Bone marrow (tissue), 2 donors: ENCODE results near the gene KDM4B.

ENCODE experiments used
- DNase-seq, 2 donors: peaks; one replicate each; lab custom pipeline; 2025; lab: John Stamatoyannopoulos, UW

Gene KDM4B

GRCh38 chr19:5050067-5050656 lies 81.2 kb downstream of the KDM4B start:
- DNase-seq: no peak

DNA sequence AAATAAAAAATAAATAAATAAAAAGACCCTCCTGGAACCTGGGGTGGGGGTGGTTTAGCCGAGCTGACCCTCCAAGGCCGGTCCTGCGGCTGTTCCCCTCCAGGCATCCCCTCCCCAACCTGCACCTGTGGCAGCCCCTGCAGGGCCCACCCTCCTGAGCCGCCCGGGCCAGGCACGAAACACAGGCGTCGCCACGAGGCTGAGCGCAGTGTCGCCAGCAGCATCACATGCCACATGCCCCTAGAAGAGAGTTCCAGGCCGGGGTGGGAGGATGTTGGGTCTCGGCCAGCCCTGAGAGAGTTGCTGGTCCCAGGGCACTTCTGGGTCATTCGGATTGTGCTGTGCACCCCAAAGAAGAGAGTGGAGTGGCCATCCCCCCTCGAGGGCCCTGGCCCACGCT lies 82.0 kb downstream of the KDM4B start:
- DNase-seq: no peak

DNA sequence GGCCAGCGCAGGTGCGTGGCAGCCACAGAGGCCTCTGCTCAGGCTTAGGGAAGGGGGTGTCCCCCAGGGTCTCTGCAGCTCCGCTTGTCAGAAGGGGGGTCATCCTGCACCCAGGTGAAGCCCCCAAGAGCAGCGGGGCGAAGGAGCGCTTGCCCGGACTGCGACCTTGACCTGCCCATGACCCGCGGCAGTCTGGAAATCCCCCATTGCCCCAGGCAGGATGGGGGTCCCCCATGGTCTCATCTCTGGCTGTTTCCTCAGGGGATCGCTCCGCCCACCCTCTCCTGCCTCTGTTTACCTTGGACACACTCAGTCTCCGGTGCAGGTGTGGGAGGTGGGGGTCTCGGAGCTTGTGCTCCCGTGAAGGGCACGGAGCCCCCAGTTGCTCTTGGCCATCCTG lies 82.7 kb downstream of the KDM4B start:
- DNase-seq: no peak

GRCh38 chr19:5052515-5052914 lies 83.6 kb downstream of the KDM4B start:
- no peak for DNase-seq

GRCh38 chr19:5052945-5053485 lies 84.1 kb downstream of the KDM4B start:
- DNase-seq: no peak

DNA sequence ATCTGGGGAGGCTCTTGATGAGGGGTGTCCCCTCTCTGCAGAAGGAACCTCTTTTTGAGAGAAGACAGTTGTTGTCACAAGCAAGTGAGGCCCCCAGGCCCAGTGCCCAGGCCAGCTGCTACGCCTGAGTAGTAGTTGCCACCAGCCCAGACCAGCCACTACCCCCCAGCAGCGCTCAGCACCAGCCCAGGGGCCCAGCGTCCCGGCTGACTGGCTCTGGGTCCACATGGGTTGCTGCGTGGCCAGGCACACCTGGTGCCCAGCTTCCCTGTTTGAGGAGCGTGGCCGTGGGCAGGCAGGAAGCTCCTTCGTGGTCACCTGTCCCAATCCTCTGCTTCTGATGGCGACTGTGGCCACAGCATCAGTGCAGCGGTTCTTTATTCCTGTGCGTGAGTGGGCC lies 84.7 kb downstream of the KDM4B start:
- DNase-seq: no peak

DNA sequence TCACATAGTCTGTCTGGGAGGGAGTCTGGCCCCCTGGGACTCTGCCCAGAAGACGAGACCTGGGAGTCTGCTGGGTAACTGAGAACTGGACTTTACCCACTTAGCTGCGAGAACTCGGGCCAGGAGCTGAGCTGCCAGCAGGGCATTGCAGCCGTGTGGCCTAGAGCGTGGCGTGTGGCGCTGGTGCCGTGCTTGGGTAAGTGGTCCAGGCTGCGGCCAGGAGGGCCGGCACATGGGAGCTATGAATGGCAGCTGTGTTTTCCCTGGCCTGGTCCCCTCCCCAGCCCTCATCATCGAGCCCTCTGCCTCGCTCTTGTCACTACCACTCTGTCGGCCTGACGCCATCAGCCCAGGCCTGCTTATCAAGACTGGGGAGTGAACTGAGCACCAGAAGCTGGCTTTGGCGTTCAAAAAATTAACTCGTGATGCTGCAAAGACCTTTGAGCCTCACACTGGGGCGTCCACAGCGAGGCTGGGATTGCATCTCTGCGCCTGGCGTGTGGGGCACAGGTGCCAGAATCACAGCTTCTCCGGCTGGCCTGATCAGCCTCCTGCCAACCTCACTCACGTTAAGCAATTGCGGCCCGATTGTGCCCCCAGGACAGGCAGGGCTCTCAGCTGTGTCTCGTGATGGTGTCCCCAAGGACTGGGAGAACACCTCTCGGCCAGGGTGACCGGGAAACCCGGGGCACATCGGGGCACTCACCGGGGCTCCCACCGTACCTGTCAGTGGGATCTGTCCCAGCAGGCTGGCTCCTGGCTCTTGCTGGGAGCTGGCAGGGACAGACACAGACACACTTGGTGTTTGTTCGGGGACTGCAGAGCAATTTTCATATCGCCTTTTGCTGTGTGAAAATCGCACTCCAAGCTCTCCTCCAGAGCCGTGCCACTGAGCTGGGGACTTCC lies 85.9 kb downstream of the KDM4B start:
- no peak for DNase-seq

GRCh38 chr19:5055457-5055776 lies 86.5 kb downstream of the KDM4B start:
- DNase-seq: no peak

DNA sequence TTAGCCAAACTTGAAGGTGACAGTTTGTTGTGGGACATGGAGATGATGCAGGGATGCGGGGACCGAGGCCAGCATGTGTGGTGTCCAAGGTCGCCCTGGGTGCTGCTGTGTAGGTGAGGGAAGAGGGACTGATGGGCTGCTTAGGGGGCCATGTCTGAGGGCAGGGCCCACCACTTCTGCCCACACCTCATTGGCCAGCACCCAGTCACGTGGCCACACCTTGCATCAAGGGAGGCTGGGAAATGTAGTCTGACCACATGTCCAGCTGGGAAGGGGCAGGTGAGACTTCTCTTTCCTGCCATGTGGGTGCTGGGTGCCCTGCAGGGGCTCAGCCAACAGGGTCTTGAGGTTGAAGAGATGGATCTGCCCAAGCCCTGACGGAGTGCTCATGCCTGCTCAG lies 88.9 kb downstream of the KDM4B start:
- no peak for DNase-seq

GRCh38 chr19:5058521-5059212 lies 89.8 kb downstream of the KDM4B start:
- DNase-seq: no peak

GRCh38 chr19:5059213-5059574 lies 90.3 kb downstream of the KDM4B start:
- DNase-seq: no peak

DNA sequence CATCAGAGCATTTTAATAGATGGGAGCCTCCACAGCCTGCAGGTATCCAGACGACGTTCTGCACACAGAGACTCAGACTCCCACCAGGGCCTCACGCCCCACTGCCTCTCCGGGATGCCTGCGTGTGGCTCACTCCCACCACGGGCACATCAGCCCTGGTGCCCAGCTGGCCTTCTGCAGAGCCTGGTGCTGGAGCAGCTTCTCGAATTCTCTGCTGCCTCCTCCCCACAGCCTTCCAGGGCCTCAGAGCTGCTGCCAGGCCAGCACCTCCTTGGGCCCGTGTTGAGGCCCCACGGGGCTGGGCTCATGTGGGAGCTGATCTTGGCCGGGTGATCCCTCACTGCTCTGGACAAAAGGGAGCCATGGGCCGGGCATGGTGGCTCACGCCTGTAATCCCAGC lies 90.9 kb downstream of the KDM4B start:
- no peak for DNase-seq

- DNase-seq: no peak
Measured at GRCh38 chr19:5062195-5062594, 93.3 kb downstream of the KDM4B start.

GRCh38 chr19:5062799-5063198 lies 93.9 kb downstream of the KDM4B start:
- DNase-seq: no peak

GRCh38 chr19:5063873-5064645 lies 95.1 kb downstream of the KDM4B start:
- DNase-seq: no peak

GRCh38 chr19:5064896-5065295 lies 96.0 kb downstream of the KDM4B start:
- DNase-seq: no peak

GRCh38 chr19:5065663-5066093 lies 96.8 kb downstream of the KDM4B start:
- DNase-seq: no peak

DNA sequence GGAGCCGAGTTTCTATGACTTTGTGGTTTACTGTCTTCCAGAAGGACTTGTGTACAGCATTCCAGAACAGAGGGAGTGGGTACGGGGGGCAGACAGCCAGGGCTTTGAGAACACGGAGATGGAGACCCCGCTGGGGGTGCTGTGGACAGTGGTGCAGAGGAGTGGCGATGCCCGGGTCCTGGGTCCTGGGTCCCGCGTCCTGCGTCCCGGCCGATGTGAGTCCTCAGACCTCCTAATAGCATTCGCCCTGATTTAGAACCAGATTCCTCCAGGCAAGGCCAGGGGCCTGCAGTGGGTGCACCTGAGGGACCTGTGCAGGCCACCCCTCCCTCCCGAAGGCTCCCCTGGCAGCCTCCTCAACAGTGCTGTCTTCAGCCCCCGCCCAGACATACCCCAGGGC lies 97.9 kb downstream of the KDM4B start:
- DNase-seq: no peak

- DNase-seq: no peak
Measured at GRCh38 chr19:5067678-5068077, 98.8 kb downstream of the KDM4B start.

DNA sequence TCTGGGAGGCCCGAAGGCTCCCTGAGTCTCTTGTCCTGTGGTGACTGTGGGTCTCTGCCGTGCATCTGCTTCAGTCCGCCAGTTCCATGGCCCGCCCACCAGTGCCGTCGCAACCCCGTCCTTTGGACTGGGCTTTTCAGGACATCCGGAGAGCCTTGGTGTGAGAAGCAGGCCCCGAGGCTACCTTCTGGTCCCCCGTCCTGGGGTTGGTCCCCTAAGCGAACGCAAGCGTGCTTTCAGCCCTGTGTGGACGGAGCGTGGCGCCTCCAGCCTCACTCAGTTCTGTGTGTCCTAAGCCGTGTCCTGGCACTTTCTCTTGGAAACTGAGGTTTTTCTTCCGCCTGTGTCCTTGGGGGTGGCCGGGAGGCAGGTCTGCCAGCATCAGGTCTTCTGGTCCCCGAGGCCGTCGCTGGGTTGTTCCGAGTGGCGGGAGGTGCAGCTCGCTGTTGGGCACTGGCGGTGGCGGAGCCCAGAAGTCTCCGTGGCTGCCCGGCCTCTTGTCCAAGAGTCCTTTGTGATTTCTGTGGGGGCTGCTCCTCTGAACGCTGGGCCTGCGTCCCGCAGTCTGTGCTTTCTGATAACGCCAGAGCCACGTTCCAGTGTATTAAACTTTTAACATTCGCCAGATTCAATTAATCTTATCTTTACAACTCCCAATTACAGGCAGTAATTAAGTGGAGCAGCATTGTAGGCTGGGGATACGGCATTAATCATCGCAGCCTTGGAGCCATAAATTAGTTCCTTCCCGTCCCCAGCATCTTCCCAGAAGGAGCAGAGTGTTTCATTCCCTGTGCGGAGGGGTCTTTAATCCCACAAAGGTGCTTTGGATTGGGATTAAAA lies 99.5 kb downstream of the KDM4B start:
- no peak for DNase-seq

- no peak for DNase-seq
Measured at GRCh38 chr19:5070331-5070730, 101.4 kb downstream of the KDM4B start.
